Smooth muscle cell (in vitro differentiated cells): ENCODE data around the gene HPCAL1. TPM values are rescaled to one million over a fixed set of nuclear protein-coding genes. Genes with fewer than 3 reads are reported as not detected.
A peak's percentile ranks its signal among the peaks of the same experiment; 100 is the strongest.
"Not testable (repeated sequence)": the region's sequence is repeated elsewhere in the genome, so short reads cannot be mapped to it uniquely, and the experiment has no call there.

Source experiments
- DNase-seq: peaks from one replicate; lab custom pipeline; 2025; ENCODE audit not compliant: unreplicated experiment; lab: John Stamatoyannopoulos, UW
- H2AFZ ChIP-seq: fragments of 200-600 bp; sonication (generic); 2 replicates; pipeline ENCODE4 v1.6.0; 2016; ENCODE audit warnings: antibody characterized with exemption, low read depth, mild to moderate bottlenecking
- H3F3A ChIP-seq: fragments of 200-600 bp; sonication (generic); 2 replicates; pipeline ENCODE4 v1.6.0; 2017; ENCODE audit warnings: antibody characterized with exemption, low read depth
- H3K27ac ChIP-seq: fragments of 200-600 bp; sonication (generic); 2 replicates; pipeline ENCODE4 v1.5.1; 2016; ENCODE audit warnings: low read depth, mild to moderate bottlenecking
- H3K27me3 ChIP-seq: fragments of 200-600 bp; sonication (generic); 2 replicates; pipeline ENCODE4 v1.6.1; 2016; ENCODE audit warnings: low read depth, mild to moderate bottlenecking
- H3K36me3 ChIP-seq: fragments of 200-600 bp; sonication (generic); 2 replicates; pipeline ENCODE4 v1.5.1; 2016; ENCODE audit warnings: low read depth
- H3K4me1 ChIP-seq: fragments of 200-600 bp; sonication (generic); 2 replicates; pipeline ENCODE4 v1.5.1; 2016; ENCODE audit warnings: low read depth
- H3K4me2 ChIP-seq: fragments of 200-600 bp; sonication (generic); 2 replicates; pipeline ENCODE4 v1.6.0; 2016; ENCODE audit warnings: mild to moderate bottlenecking
- H3K4me3 ChIP-seq: fragments of 200-600 bp; sonication (generic); 2 replicates; pipeline ENCODE4 v1.5.1; 2016; ENCODE audit warnings: mild to moderate bottlenecking
- H3K79me2 ChIP-seq: fragments of 200-600 bp; sonication (generic); 2 replicates; pipeline ENCODE4 v1.6.0; 2016; ENCODE audit warnings: low read depth, mild to moderate bottlenecking
- H3K9ac ChIP-seq: fragments of 200-600 bp; sonication (generic); 2 replicates; pipeline ENCODE4 v1.6.0; 2016; ENCODE audit warnings: low read depth
- H3K9me3 ChIP-seq: fragments of 200-600 bp; sonication (generic); replicated peaks from 2 replicates; pipeline ENCODE4 v1.5.1; 2016; ENCODE audit warnings: low read depth
- H4K20me1 ChIP-seq: fragments of 200-600 bp; sonication (generic); 2 replicates; pipeline ENCODE4 v1.6.0; 2016; ENCODE audit warnings: low read depth
- CTCF ChIP-seq: fragments of 200-600 bp; sonication (generic); IDR thresholded peaks from 2 replicates; pipeline ENCODE4 v1.5.1; 2017; ENCODE audit warnings: borderline replicate concordance, mild to moderate bottlenecking, antibody characterized with exemption; ENCODE audit not compliant: insufficient read depth, poor library complexity, severe bottlenecking
- WGBS: methylation state at CpG from one replicate; pipeline ENCODE4 v1.1.7; 2016; ENCODE audit warnings: low lambda C conversion rate; 5-methylcytosine and 5-hydroxymethylcytosine counted together
- polyA plus RNA-seq: library from polyadenylated mRNA; unstranded; fragments of >200 nt; fragmentation: Nextera tagmentation; extraction: Ambion mirVana; gene quantifications from 2 replicates; pipeline ENCODE4 v1.2.1, GENCODE V29; 2016
- total RNA-seq: library from RNA; depleted of rRNA; stranded (reverse); fragments of >200 nt; gene quantifications from 2 replicates; pipeline ENCODE4 v1.2.3, GENCODE V29; 2014

The HPCAL1 gene
- total and polyA plus RNA-seq, 2 experiments from 2014 or later = 11.7 to 15.8 TPM

DNA sequence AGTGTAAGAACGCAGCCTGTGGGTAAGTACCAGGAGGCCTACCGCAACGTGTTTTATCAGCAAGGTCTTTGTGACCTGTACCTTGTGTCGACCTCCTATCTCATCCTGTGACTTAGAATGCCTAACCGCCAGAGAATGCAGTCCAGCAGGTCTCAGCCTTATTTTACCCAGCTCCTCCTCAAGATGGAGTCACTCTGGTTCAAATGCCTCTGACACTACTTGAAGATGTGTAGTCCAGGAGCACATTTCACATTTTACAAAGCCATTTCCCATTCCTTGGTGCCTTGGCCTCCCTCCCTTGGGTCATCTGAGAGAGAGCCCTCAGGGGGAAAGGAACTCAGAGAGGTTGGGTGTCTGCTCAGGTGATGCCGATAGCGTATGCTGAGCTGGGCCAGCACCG lies 6.6 kb upstream of the HPCAL1 start:
- H3K9ac ChIP-seq = no peak overlapping the region
- H3K4me2 ChIP-seq = no peak overlapping the region
- no peak for TF ChIP-seq CTCF
- H3K4me1 ChIP-seq = no peaks in the 10 kb centered on the region
- H4K20me1 ChIP-seq = no peaks in the 10 kb centered on the region
- H3K9me3 ChIP-seq = peaks cover 4% of the 10 kb centered on the region
- H3K79me2 ChIP-seq = no peaks in the 10 kb centered on the region
- no peaks in the 10 kb centered on the region for H3F3A ChIP-seq
- no peaks in the 10 kb centered on the region for H3K27me3 ChIP-seq
- no peak overlapping the region for H2AFZ ChIP-seq
- H3K27ac ChIP-seq = no peak overlapping the region
- no peak for DNase-seq
- H3K4me3 ChIP-seq = no peak overlapping the region
- no peaks in the 10 kb centered on the region for H3K36me3 ChIP-seq
- WGBS = 92% methylated on average over 8 of the region's 8 CpGs

DNA sequence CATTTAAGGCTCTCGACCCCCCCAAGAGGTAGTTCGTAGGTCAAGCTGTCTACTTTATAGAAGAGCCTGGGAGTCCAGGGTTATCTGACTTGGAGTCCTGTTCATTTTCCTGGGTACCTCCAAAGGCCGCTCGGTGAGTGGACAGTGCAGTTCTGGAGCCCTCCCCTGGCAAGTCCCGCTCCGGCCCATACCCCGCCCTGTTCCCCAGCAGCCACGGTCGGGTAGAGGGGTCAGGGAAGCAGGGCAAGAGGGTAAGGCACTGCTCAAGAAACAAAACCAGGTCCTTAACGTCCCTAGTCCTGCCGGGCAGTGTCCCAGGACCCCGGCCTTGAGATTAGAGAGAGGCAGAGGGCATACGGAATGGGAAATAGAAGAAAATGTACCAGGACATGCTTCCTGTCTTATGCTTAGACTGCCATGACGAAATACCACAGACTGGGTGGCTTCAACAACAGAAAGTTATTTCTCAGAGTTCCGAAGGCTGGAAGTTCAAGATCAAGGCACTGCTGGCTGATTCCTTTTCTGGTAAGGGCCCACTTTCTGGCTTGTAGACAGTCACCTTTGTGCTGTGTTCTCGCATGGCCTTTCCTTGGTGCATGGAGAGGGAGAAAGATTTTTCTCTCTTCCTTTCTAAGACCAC lies 5.4 kb upstream of the HPCAL1 start:
- Histone ChIP-seq H4K20me1 (no peaks in the 10 kb centered on the region), H3F3A (no peaks in the 10 kb centered on the region), H3K9ac (no peak overlapping the region), H3K4me3 (no peak overlapping the region), H2AFZ (no peak overlapping the region), H3K9me3 (peaks cover 4% of the 10 kb centered on the region), H3K27ac (peak overlapping the region; percentile 79), H3K4me1 (no peaks in the 10 kb centered on the region), H3K36me3 (no peaks in the 10 kb centered on the region), H3K4me2 (no peak overlapping the region), H3K79me2 (no peaks in the 10 kb centered on the region), H3K27me3 (no peaks in the 10 kb centered on the region)
- no peak for DNase-seq
- TF ChIP-seq CTCF = no peak
- WGBS = 83% methylated on average over 16 of the region's 16 CpGs

GRCh38 chr2:10297959-10298531 lies 4.7 kb upstream of the HPCAL1 start:
- Histone ChIP-seq H4K20me1 (no peaks in the 10 kb centered on the region), H3K27me3 (no peaks in the 10 kb centered on the region), H3K9ac (no peak overlapping the region), H3K27ac (peak overlapping the region; percentile 79), H3K4me1 (no peaks in the 10 kb centered on the region), H2AFZ (no peak overlapping the region), H3K4me2 (peak overlapping the region; percentile 5), H3K79me2 (no peaks in the 10 kb centered on the region), H3K36me3 (no peaks in the 10 kb centered on the region), H3F3A (no peaks in the 10 kb centered on the region), H3K4me3 (no peak overlapping the region), H3K9me3 (peaks cover 4% of the 10 kb centered on the region)
- 7% methylated on average over 7 of the region's 7 CpGs for WGBS
- DNase-seq = no peak
- TF ChIP-seq CTCF = no peak

DNA sequence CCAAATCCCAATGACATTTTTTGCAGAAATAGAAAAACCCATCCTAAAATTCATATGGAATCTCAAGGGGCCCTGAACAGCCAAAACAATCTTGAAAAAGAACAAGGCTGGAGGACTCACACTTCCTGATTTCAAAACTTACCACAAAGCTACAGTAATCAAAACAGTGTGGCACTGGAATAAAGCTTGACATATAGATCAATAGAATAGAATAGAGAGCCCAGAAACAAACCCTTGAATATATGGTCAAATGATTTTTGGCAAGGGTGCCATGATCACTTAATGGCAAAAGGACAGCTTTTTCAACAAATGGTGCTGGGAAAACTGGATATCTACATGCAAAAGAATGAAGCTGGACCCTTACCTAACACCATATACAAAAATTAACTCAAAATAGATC lies 3.9 kb upstream of the HPCAL1 start:
- H3K9me3 ChIP-seq, H3K36me3 ChIP-seq, H2AFZ ChIP-seq, H3F3A ChIP-seq, H3K79me2 ChIP-seq, H3K9ac ChIP-seq, H3K4me1 ChIP-seq, DNase-seq, H3K27me3 ChIP-seq, H3K4me3 ChIP-seq, H4K20me1 ChIP-seq: not testable (repeated sequence)
- Histone ChIP-seq H3K4me2 (peak overlapping the region; percentile 5), H3K27ac (peak overlapping the region; percentile 58)
